ENCODE data around the gene ZCCHC14. TPM values are rescaled to one million over a fixed set of nuclear protein-coding genes. Genes with fewer than 3 reads are reported as not detected.
"Not testable (repeated sequence)": the region's sequence is repeated elsewhere in the genome, so short reads cannot be mapped to it uniquely, and the experiment has no call there.

ZCCHC14 gene
- total RNA-seq, 1 donor from 2014 or later, result 44.8 TPM

GRCh38 chr16:87382023-87382785, 110.6 kb downstream of the ZCCHC14 start:
- TF ChIP-seq, protein P1, sequence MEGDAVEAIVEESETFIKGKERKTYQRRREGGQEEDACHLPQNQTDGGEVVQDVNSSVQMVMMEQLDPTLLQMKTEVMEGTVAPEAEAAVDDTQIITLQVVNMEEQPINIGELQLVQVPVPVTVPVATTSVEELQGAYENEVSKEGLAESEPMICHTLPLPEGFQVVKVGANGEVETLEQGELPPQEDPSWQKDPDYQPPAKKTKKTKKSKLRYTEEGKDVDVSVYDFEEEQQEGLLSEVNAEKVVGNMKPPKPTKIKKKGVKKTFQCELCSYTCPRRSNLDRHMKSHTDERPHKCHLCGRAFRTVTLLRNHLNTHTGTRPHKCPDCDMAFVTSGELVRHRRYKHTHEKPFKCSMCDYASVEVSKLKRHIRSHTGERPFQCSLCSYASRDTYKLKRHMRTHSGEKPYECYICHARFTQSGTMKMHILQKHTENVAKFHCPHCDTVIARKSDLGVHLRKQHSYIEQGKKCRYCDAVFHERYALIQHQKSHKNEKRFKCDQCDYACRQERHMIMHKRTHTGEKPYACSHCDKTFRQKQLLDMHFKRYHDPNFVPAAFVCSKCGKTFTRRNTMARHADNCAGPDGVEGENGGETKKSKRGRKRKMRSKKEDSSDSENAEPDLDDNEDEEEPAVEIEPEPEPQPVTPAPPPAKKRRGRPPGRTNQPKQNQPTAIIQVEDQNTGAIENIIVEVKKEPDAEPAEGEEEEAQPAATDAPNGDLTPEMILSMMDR (IDR thresholded peaks at IDR 0.05), result no peak
- Mint-ChIP-seq H3K4me1 (ENCODE audit: unreplicated experiment) (peaks cover 39% of the 10 kb centered on the region), H3K4me3 (ENCODE audit: unreplicated experiment) (peak overlapping the region; percentile 85), H3K27ac (ENCODE audit: unreplicated experiment) (peak overlapping the region; percentile 82), H3K36me3 (ENCODE audit: unreplicated experiment) (peaks cover 3% of the 10 kb centered on the region), H3K9me3 (ENCODE audit: unreplicated experiment) (no peaks in the 10 kb centered on the region), H3K27me3 (ENCODE audit: unreplicated experiment) (no peaks in the 10 kb centered on the region)
- no peak for DNase-seq (ENCODE audit: extremely low spot score, unreplicated experiment)

DNA sequence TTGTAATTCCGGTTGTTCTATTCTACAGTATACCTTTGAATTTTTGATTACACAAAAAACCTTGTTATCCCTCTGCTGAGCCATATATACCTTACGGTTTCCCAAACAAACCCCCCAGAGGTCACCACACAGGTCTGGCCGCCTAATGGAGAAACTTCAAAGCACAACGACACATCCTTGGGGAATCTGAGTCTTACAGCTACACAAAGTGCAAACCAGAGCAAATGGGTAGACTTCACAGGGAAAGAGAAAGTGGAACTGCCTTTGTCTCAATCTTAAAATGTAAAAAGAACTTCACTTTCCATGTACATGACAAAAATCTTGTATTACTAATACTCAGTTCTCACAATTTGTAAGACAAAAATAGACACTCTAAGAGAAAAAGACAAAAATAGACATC, 111.9 kb downstream of the ZCCHC14 start:
- peak overlapping the region; percentile 55 for H3K27ac Mint-ChIP-seq (ENCODE audit: unreplicated experiment)

DNA sequence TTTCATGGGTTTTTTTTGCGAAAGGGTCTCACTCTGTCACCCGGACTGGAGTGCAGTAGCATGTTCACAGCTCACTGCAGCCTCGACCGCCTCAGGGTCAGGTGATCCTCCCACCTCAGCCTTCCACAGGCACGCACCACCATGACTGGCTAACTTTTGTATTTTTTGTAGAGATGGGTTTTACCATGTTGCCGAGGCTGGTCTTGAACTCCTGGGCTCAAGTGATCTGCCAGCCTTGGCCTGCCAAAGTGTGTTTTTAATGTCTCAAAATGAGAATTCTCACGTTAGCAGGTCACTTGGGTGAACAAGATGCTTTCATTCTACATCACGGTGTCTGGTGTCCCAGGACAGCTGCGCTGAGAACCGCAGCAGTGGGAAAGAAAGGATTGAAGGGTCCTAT, 112.4 kb downstream of the ZCCHC14 start:
- no peak for DNase-seq (ENCODE audit: extremely low spot score, unreplicated experiment)
- no peaks in the 10 kb centered on the region for H3K27me3 Mint-ChIP-seq (ENCODE audit: unreplicated experiment)
- TF ChIP-seq, protein P1 (IDR thresholded peaks at IDR 0.05), result no peak
- H3K9me3 Mint-ChIP-seq (ENCODE audit: unreplicated experiment), result no peaks in the 10 kb centered on the region
- H3K4me1 Mint-ChIP-seq (ENCODE audit: unreplicated experiment), result peaks cover 41% of the 10 kb centered on the region
- H3K27ac Mint-ChIP-seq (ENCODE audit: unreplicated experiment), result peak overlapping the region; percentile 55
- no peak overlapping the region for H3K4me3 Mint-ChIP-seq (ENCODE audit: unreplicated experiment)
- H3K36me3 Mint-ChIP-seq (ENCODE audit: unreplicated experiment), result peaks cover 3% of the 10 kb centered on the region

More for the DNA sequence above, 111.9 kb downstream of the ZCCHC14 start:
- Mint-ChIP-seq H3K9me3 (ENCODE audit: unreplicated experiment) (no peaks in the 10 kb centered on the region), H3K4me3 (ENCODE audit: unreplicated experiment) (peak overlapping the region; percentile 41), H3K27me3 (ENCODE audit: unreplicated experiment) (no peaks in the 10 kb centered on the region), H3K4me1 (ENCODE audit: unreplicated experiment) (peaks cover 36% of the 10 kb centered on the region), H3K36me3 (ENCODE audit: unreplicated experiment) (peaks cover 3% of the 10 kb centered on the region)
- DNase-seq (ENCODE audit: extremely low spot score, unreplicated experiment), result no peak
- TF ChIP-seq, protein P1 (IDR thresholded peaks at IDR 0.05), result no peak

GRCh38 chr16:87379312-87379752, 113.5 kb downstream of the ZCCHC14 start:
- H3K36me3 Mint-ChIP-seq (ENCODE audit: unreplicated experiment); H3K27ac Mint-ChIP-seq (ENCODE audit: unreplicated experiment); H3K9me3 Mint-ChIP-seq (ENCODE audit: unreplicated experiment); H3K4me3 Mint-ChIP-seq (ENCODE audit: unreplicated experiment); H3K27me3 Mint-ChIP-seq (ENCODE audit: unreplicated experiment); DNase-seq (ENCODE audit: extremely low spot score, unreplicated experiment): not testable (repeated sequence)
- peaks cover 39% of the 10 kb centered on the region for H3K4me1 Mint-ChIP-seq (ENCODE audit: unreplicated experiment)

DNA sequence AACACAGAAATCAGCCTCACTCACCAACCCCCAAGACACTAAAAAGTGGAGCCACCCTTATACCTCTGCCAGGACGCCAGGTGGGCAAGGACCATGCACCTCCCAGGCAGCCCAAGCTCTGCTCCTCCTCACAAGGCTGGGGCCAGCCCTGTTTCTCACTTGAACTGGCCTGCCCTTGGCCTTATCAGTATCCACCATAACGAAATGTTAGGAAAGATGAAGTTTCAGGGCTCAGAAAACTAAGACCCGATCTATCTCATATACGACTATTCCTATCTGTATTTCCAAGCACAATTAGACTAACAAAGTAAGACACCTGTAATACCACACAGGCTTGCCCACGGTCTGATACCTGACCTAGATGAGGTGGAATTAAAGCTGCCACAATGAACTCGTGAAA, 116.2 kb downstream of the ZCCHC14 start:
- DNase-seq (ENCODE audit: extremely low spot score, unreplicated experiment), result no peak
- peaks cover 3% of the 10 kb centered on the region for H3K36me3 Mint-ChIP-seq (ENCODE audit: unreplicated experiment)
- H3K27me3 Mint-ChIP-seq (ENCODE audit: unreplicated experiment), result no peaks in the 10 kb centered on the region
- H3K4me1 Mint-ChIP-seq (ENCODE audit: unreplicated experiment), result peaks cover 28% of the 10 kb centered on the region
- H3K4me3 Mint-ChIP-seq (ENCODE audit: unreplicated experiment), result no peak overlapping the region
- H3K27ac Mint-ChIP-seq (ENCODE audit: unreplicated experiment), result peak overlapping the region; percentile 47
- TF ChIP-seq, protein P1 (IDR thresholded peaks at IDR 0.05), result no peak
- H3K9me3 Mint-ChIP-seq (ENCODE audit: unreplicated experiment), result no peaks in the 10 kb centered on the region

Measured in osteocyte (in vitro differentiated cells).